IMR-90 (cell line): ENCODE data around the gene NKIRAS1. TPM values are rescaled to one million over a fixed set of nuclear protein-coding genes. Genes with fewer than 3 reads are reported as not detected.

Source experiments
- ATAC-seq: fragments of 200-7000 bp; cut with Tn5 transposase; 2 replicates; pipeline ENCODE4 v1.9.1; 2020; ENCODE audit warnings: low read depth, mild to moderate bottlenecking, moderate library complexity
- BruUV-seq: library from RNA; stranded (reverse); fragments of 400-500 nt; replicated peaks from 2 replicates; lab custom pipeline; 2021; lab: Mats Ljungman, UMichigan
- CTCF ChIA-PET: fragments of 300-600 bp; formaldehyde crosslinking; extraction: SDS; loops from one replicate; lab custom pipeline; 2021; ENCODE audit warnings: antibody characterized with exemption; lab: Yijun Ruan, JAX
- POLR2A ChIA-PET: fragments of 300-600 bp; sonication (Branson Sonifier 250); formaldehyde crosslinking; loops from one replicate; lab custom pipeline; 2022; ENCODE audit warnings: antibody characterized with exemption; ENCODE audit not compliant: unreplicated experiment; lab: Charles Lee
- DNase-seq: peaks from one replicate; pipeline ENCODE4 v3.0.0; 2013
- H2AFZ ChIP-seq: replicated peaks from 2 replicates; pipeline ENCODE3; 2013; ENCODE audit warnings: low read length, mild to moderate bottlenecking; ENCODE audit not compliant: poor library complexity
- H2AK5ac ChIP-seq: 2 replicates; pipeline ENCODE4 v1.6.1; 2013; ENCODE audit warnings: low read depth, low read length, inconsistent platforms
- H2AK9ac ChIP-seq: replicated peaks from 2 replicates; pipeline ENCODE3; 2013; ENCODE audit warnings: mild to moderate bottlenecking, low read depth, low read length, moderate library complexity; ENCODE audit not compliant: poor library complexity
- H2BK120ac ChIP-seq: 2 replicates; pipeline ENCODE4 v1.6.1; 2013; ENCODE audit warnings: low read depth, low read length, inconsistent platforms
- H2BK15ac ChIP-seq: 3 replicates; pipeline ENCODE4 v1.6.1; 2013; ENCODE audit warnings: low read depth, low read length, inconsistent platforms
- H2BK20ac ChIP-seq: 2 replicates; pipeline ENCODE4 v1.6.1; 2013; ENCODE audit warnings: low read depth, mild to moderate bottlenecking, inconsistent platforms, low read length, moderate library complexity
- H2BK5ac ChIP-seq: 2 replicates; pipeline ENCODE4 v1.6.1; 2013; ENCODE audit warnings: mild to moderate bottlenecking, low read depth, low read length, inconsistent platforms; ENCODE audit not compliant: poor library complexity, severe bottlenecking
- H3K14ac ChIP-seq: replicated peaks from 2 replicates; pipeline ENCODE4 v1.6.1; 2013; ENCODE audit warnings: low read depth, low read length, inconsistent platforms
- H3K18ac ChIP-seq: 2 replicates; pipeline ENCODE4 v1.6.1; 2013; ENCODE audit warnings: low read depth, low read length, control low read depth
- H3K23ac ChIP-seq: 2 replicates; pipeline ENCODE4 v1.6.1; 2013; ENCODE audit warnings: low read depth, low read length, inconsistent platforms
- H3K27ac ChIP-seq: 2 replicates; pipeline ENCODE4 v1.5.1; 2013; ENCODE audit warnings: mild to moderate bottlenecking, control low read depth, low read length; ENCODE audit not compliant: insufficient read depth
- H3K27me3 ChIP-seq: 2 replicates; pipeline ENCODE4 v1.6.1; 2013; ENCODE audit warnings: low read length; ENCODE audit not compliant: control insufficient read depth, insufficient read depth
- H3K36me3 ChIP-seq: 2 replicates; pipeline ENCODE4 v1.6.1; 2013; ENCODE audit warnings: low read length, mixed read lengths; ENCODE audit not compliant: control insufficient read depth, insufficient read depth
- H3K4ac ChIP-seq: 2 replicates; pipeline ENCODE4 v1.6.1; 2013; ENCODE audit warnings: low read depth, low read length, inconsistent platforms
- H3K4me1 ChIP-seq: 2 replicates; pipeline ENCODE4 v1.6.1; 2013; ENCODE audit warnings: low read length, mixed read lengths; ENCODE audit not compliant: control insufficient read depth, insufficient read depth
- H3K4me2 ChIP-seq: 2 replicates; pipeline ENCODE4 v1.6.1; 2013; ENCODE audit warnings: low read depth, mild to moderate bottlenecking, control low read depth, low read length, moderate library complexity
- H3K4me3 ChIP-seq: 2 replicates; pipeline ENCODE4 v1.5.1; 2013; ENCODE audit warnings: low read depth, mild to moderate bottlenecking, control low read depth, low read length, moderate library complexity; ENCODE audit not compliant: insufficient read depth
- H3K56ac ChIP-seq: 2 replicates; pipeline ENCODE4 v1.6.1; 2013; ENCODE audit warnings: low read length, inconsistent platforms; ENCODE audit not compliant: insufficient read depth; ENCODE audit errors: extremely low read depth
- H3K79me1 ChIP-seq, 2 experiments: 2 replicates each; pipeline ENCODE4 v1.6.1; 2013; ENCODE audit warnings: low read length in 2 of 2, inconsistent platforms in 1 of 2, low read depth in 1 of 2
- H3K9ac ChIP-seq: 2 replicates; pipeline ENCODE4 v1.6.1; 2013; ENCODE audit warnings: low read depth, low read length, control low read depth
- H3K9me1 ChIP-seq: 2 replicates; pipeline ENCODE4 v1.6.1; 2013; ENCODE audit warnings: low read length, inconsistent platforms; ENCODE audit not compliant: insufficient read depth
- H3K9me3 ChIP-seq: 2 replicates; pipeline ENCODE4 v1.6.1; 2013; ENCODE audit warnings: low read length; ENCODE audit not compliant: control insufficient read depth, insufficient read depth
- H4K20me1 ChIP-seq: 2 replicates; pipeline ENCODE4 v1.6.1; 2013; ENCODE audit warnings: low read length, inconsistent platforms; ENCODE audit not compliant: insufficient read depth
- H4K5ac ChIP-seq: 2 replicates; pipeline ENCODE4 v1.6.1; 2013; ENCODE audit warnings: mild to moderate bottlenecking, low read depth, low read length, control low read depth
- H4K8ac ChIP-seq, 2 experiments: 2 replicates each; pipeline ENCODE4 v1.6.1; 2013; ENCODE audit warnings: low read depth in 2 of 2, low read length in 2 of 2, control low read depth in 1 of 2, inconsistent platforms in 1 of 2
- H4K91ac ChIP-seq: 2 replicates; pipeline ENCODE4 v1.6.1; 2013; ENCODE audit warnings: low read depth, low read length, inconsistent platforms; ENCODE audit not compliant: insufficient read depth
- BHLHE40 ChIP-seq: fragments of 150-350 bp; IDR thresholded peaks from 2 replicates; pipeline ENCODE4 v1.6.1; 2016; ENCODE audit warnings: mild to moderate bottlenecking, low read depth, low read length
- CEBPB ChIP-seq: IDR thresholded peaks from 2 replicates; pipeline ENCODE4 v1.6.1; 2012; ENCODE audit warnings: low read depth, low read length, improper control_type of control experiment
- ELK1 ChIP-seq: fragments of 150-350 bp; IDR thresholded peaks from 2 replicates; pipeline ENCODE4 v1.6.1; 2016; ENCODE audit warnings: low read depth, mild to moderate bottlenecking, low read length, moderate library complexity, borderline replicate concordance
- MAZ ChIP-seq: IDR thresholded peaks from 2 replicates; pipeline ENCODE4 v1.6.1; 2012; ENCODE audit warnings: low read depth, mild to moderate bottlenecking, low read length, improper control_type of control experiment, moderate library complexity, borderline replicate concordance
- MXI1 ChIP-seq: IDR thresholded peaks from 2 replicates; pipeline ENCODE4 v1.6.1; 2012; ENCODE audit warnings: low read depth, mild to moderate bottlenecking, low read length, moderate library complexity, borderline replicate concordance
- NFE2L2 ChIP-seq: fragments of 150-350 bp; IDR thresholded peaks from 2 replicates; pipeline ENCODE4 v1.6.1; 2016; ENCODE audit warnings: low read depth, mild to moderate bottlenecking, low read length
- RAD21 ChIP-seq: IDR thresholded peaks from 2 replicates; pipeline ENCODE4 v1.6.1; 2012; ENCODE audit warnings: low read length, improper control_type of control experiment
- RFX5 ChIP-seq: IDR thresholded peaks from 2 replicates; pipeline ENCODE4 v1.8.0; 2012; ENCODE audit warnings: low read depth, mild to moderate bottlenecking, low read length, moderate library complexity
- USF2 ChIP-seq: fragments of 150-350 bp; IDR thresholded peaks from 2 replicates; pipeline ENCODE4 v1.6.1; 2017; ENCODE audit warnings: mild to moderate bottlenecking, antibody characterized with exemption, low read length, low read depth
- WGBS, 2 experiments: methylation state at CpG; one replicate each; pipeline versions ENCODE4 v1.1.5 to v1.1.7; 2013; ENCODE audit warnings: missing lambda C conversion rate in 2 of 2; ENCODE audit not compliant: insufficient read length in 1 of 2; ENCODE audit errors: extremely low coverage in 2 of 2; 5-methylcytosine and 5-hydroxymethylcytosine counted together
- dilution Hi-C: fragments of 300-500 bp; cut with HindIII; formaldehyde crosslinking; loops from one replicate; pipeline ENCODE4 v1.14.3; 2018; ENCODE audit warnings: low sequenced_read_pairs; ENCODE audit not compliant: unreplicated experiment
- in situ Hi-C: fragments of 300-500 bp; cut with MboI; formaldehyde crosslinking; loops from 3 replicates; pipeline ENCODE4 v1.14.3; 2019; ENCODE audit warnings: low sequenced_read_pairs, inconsistent platforms, mixed read lengths
- intact Hi-C: fragments of 100-400 bp; cut with micrococcal nuclease; formaldehyde crosslinking; loops from 2 replicates; pipeline ENCODE4 v1.10.0; 2022
- polyA plus RNA-seq, 3 experiments: library from polyadenylated mRNA; depleted of rRNA; stranded (reverse); fragments of >200 nt; gene quantifications; 2 replicates each; pipeline ENCODE4 v1.2.3, GENCODE V29; 2012; ENCODE audit warnings: low replicate concordance in 1 of 3
- total RNA-seq: library from RNA; depleted of rRNA; stranded (reverse); fragments of >200 nt; gene quantifications from 2 replicates; pipeline ENCODE4 v1.2.3, GENCODE V29; 2012

NKIRAS1 gene
- total and polyA plus RNA-seq, 2 of the 4 experiments (the other 2 are of a cell fraction): 6.1 to 6.8 TPM

GRCh38 chr3:23934253-23934652, 17.5 kb upstream of the NKIRAS1 start:
- in situ Hi-C loops (no loop called here), dilution Hi-C loops (no loop called here), intact Hi-C loops (no loop called here)
- H3K23ac ChIP-seq: no peak overlapping the region
- H2BK5ac ChIP-seq: no peak overlapping the region
- H2BK120ac ChIP-seq: no peak overlapping the region
- CTCF ChIA-PET: no interaction called here
- H3K4me3 ChIP-seq: no peak overlapping the region
- H3K27me3 ChIP-seq: peaks cover 4% of the 10 kb centered on the region; the same call in 1 of the 2 replicates
- H4K20me1 ChIP-seq: no peaks in the 10 kb centered on the region
- ATAC-seq (no peak), DNase-seq (no peak)
- no peak overlapping the region for H4K8ac ChIP-seq
- H4K5ac ChIP-seq: no peak overlapping the region
- H2AK5ac ChIP-seq: no peak overlapping the region
- H3K9ac ChIP-seq: no peak overlapping the region
- H3K9me1 ChIP-seq: no peaks in the 10 kb centered on the region
- no peak overlapping the region for H3K4ac ChIP-seq
- no peak overlapping the region for H3K4me2 ChIP-seq
- no peak overlapping the region for H3K18ac ChIP-seq
- WGBS, 2 experiments: 50% methylated on average over 2 of the region's 4 CpGs; no CpG with 5 or more reads in 1 of the 2 experiments
- no peak overlapping the region for H3K14ac ChIP-seq
- H3K4me1 ChIP-seq: no peaks in the 10 kb centered on the region
- POLR2A ChIA-PET: no interaction called here
- no peak overlapping the region for H3K56ac ChIP-seq
- no peak overlapping the region for H2BK20ac ChIP-seq
- peaks cover 3% of the 10 kb centered on the region for H3K9me3 ChIP-seq
- H4K91ac ChIP-seq: no peak overlapping the region
- H3K79me1 ChIP-seq: no peaks in the 10 kb centered on the region
- TF ChIP-seq NFE2L2 (no peak), BHLHE40 (no peak), USF2 (no peak), CEBPB (no peak), MXI1 (no peak), ELK1 (no peak), RFX5 (no peak), MAZ (no peak), RAD21 (no peak)
- H2BK15ac ChIP-seq: no peak overlapping the region
- BruUV-seq: no TSS peak
- no peak overlapping the region for H2AFZ ChIP-seq
- no peak overlapping the region for H2AK9ac ChIP-seq
- H3K27ac ChIP-seq: no peak overlapping the region
- no peaks in the 10 kb centered on the region for H3K36me3 ChIP-seq
